GM06990 (cell line): ENCODE data around the gene SF3A1.

Experiments
- DNase-seq: peaks from one replicate; pipeline ENCODE4 v3.0.0-alpha.2; 2011; ENCODE audit not compliant: insufficient read length; ENCODE audit errors: extremely low read depth
- H3K27me3 ChIP-seq: replicated peaks from 2 replicates; pipeline ENCODE4 v1.6.0; 2011; ENCODE audit warnings: low read length; ENCODE audit not compliant: control insufficient read depth, insufficient read depth
- H3K36me3 ChIP-seq: 2 replicates; pipeline ENCODE4 v1.5.1; 2011; ENCODE audit warnings: low read length; ENCODE audit not compliant: control insufficient read depth, insufficient read depth
- H3K4me3 ChIP-seq: replicated peaks from 2 replicates; pipeline ENCODE4 v1.5.1; 2011; ENCODE audit warnings: low read depth, mild to moderate bottlenecking, control low read depth, low read length
- TF ChIP-seq, protein P1 (sequence below): IDR thresholded peaks from 2 replicates; pipeline ENCODE4 v1.5.1; 2011; ENCODE audit warnings: low read length, control low read depth, mild to moderate bottlenecking, inconsistent platforms; ENCODE audit not compliant: insufficient read depth, poor library complexity, severe bottlenecking

SF3A1 gene

DNA sequence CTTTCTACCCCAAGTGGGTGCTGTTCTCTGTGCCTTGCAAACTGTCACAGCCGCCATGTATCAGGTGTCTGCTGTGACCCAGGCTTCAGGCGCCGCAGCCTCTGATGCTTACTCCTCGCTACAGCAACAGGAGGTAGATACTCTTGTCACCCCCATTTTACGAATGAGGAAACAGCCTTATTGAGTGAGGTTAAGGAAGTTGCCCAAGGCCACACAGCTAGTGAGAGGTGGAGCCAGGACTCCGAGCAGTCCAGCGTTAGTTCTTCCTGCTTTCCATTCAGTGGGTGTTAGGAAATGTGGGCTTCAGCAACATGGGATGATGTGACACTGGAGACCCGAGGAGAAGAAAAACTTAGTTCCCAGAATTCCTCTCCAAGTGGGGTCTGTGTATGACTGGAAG is 16.2 kb upstream of the SF3A1 start:
- Histone ChIP-seq H3K27me3 (no peaks in the 10 kb centered on the region), H3K36me3 (no peaks in the 10 kb centered on the region; the same call in none of the 2 replicates), H3K4me3 (no peak overlapping the region)
- TF ChIP-seq, protein P1, sequence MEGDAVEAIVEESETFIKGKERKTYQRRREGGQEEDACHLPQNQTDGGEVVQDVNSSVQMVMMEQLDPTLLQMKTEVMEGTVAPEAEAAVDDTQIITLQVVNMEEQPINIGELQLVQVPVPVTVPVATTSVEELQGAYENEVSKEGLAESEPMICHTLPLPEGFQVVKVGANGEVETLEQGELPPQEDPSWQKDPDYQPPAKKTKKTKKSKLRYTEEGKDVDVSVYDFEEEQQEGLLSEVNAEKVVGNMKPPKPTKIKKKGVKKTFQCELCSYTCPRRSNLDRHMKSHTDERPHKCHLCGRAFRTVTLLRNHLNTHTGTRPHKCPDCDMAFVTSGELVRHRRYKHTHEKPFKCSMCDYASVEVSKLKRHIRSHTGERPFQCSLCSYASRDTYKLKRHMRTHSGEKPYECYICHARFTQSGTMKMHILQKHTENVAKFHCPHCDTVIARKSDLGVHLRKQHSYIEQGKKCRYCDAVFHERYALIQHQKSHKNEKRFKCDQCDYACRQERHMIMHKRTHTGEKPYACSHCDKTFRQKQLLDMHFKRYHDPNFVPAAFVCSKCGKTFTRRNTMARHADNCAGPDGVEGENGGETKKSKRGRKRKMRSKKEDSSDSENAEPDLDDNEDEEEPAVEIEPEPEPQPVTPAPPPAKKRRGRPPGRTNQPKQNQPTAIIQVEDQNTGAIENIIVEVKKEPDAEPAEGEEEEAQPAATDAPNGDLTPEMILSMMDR, result no peak
- DNase-seq, result no peak

DNA sequence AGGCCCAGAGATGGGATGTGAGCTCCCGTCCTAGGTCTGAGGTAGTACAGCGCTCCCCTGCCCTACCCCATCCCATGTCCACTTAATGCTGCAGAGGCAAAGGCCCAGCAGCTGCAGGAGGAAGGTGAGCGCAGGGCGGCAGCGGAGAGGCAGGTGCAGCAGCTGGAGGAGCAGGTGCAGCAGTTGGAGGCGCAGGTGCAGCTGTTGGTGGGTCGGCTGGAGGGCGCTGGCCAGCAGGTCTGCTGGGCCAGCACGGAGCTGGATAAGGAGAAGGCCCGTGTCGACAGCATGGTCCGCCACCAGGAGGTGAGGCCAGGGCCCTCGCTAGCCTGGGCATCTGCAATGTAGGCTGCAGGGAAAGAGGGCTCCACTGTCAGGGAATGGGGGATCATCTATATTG is 15.3 kb upstream of the SF3A1 start:
- TF ChIP-seq, protein P1, result no peak
- DNase-seq, result no peak
- H3K36me3 ChIP-seq, result no peaks in the 10 kb centered on the region; the same call in 1 of the 2 replicates
- no peak overlapping the region for H3K4me3 ChIP-seq
- no peaks in the 10 kb centered on the region for H3K27me3 ChIP-seq

DNA sequence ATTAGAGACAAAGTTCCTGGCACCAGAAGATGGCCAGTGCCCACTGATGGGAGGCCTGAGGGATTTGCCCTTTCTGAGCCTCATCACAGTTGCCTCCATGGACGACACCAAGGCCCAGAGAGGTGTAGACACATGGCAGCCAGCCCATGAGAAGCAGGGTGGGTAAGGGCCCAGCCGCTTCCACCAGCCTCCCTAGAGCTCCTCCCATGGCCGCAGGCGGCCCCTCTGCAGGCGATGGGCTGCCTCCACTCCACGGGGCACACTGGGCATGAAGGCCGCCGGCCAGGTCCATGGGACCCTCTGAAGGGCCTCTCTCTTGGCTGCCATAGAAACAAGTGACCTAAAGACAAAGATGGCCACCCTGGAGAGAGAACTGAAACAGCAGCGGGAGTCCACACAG is 14.6 kb upstream of the SF3A1 start:
- H3K27me3 ChIP-seq, result no peaks in the 10 kb centered on the region
- no peaks in the 10 kb centered on the region; the same call in 1 of the 2 replicates for H3K36me3 ChIP-seq
- TF ChIP-seq, protein P1, result no peak
- no peak for DNase-seq
- no peak overlapping the region for H3K4me3 ChIP-seq

DNA sequence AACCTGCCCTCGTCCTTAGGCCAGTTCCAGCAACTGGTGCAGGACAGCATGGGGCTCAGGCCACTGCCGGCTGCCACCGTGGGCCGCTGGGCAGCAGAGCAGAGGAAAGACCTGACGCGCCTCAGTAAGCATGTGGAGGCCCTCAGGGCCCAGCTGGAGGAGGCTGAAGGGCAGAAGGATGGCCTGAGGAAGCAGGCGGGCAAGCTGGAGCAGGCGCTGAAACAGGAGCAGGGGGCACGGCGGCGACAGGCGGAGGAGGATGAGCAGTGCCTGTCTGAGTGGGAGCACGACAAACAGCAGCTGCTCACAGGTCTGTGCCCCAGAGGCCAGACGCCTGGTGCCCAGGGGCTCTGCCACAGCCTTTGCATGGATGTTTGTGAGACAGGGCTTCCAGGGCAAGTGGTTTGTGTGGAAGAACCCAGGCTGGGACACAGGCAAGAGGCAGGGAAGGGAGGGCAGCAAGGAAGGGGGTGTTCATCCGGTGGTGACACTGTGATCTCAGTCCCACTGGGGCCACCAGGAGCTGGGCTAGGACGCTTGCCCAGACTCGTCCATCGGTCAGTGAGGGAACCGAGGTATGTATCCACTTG is 14.0 kb upstream of the SF3A1 start:
- H3K4me3 ChIP-seq, result no peak overlapping the region
- no peak for DNase-seq
- TF ChIP-seq, protein P1, result no peak
- H3K36me3 ChIP-seq, result no peaks in the 10 kb centered on the region; the same call in 1 of the 2 replicates
- no peaks in the 10 kb centered on the region for H3K27me3 ChIP-seq

DNA sequence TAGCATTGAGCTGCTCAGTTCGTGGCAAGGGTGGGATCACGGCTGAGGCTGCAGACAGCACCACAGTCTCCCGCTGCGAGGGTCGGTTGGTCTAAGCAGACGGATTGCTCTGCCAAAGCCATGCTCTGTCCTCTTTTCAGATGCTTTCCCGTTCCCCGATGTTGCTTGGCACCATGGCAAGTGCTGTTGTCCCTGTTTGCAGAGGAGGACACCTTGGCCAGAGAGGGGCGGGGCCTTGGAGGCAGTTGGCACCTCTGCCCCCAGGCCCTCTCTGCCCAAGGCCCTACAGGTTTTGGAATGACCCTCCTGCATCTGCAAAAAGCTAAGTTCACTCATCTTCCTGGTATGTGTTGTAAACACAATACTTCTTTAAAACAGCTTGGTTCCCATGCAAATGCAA is 11.7 kb upstream of the SF3A1 start:
- no peak for DNase-seq
- Histone ChIP-seq H3K4me3 (no peak overlapping the region), H3K27me3 (no peaks in the 10 kb centered on the region), H3K36me3 (no peaks in the 10 kb centered on the region; the same call in none of the 2 replicates)
- TF ChIP-seq, protein P1, result no peak

DNA sequence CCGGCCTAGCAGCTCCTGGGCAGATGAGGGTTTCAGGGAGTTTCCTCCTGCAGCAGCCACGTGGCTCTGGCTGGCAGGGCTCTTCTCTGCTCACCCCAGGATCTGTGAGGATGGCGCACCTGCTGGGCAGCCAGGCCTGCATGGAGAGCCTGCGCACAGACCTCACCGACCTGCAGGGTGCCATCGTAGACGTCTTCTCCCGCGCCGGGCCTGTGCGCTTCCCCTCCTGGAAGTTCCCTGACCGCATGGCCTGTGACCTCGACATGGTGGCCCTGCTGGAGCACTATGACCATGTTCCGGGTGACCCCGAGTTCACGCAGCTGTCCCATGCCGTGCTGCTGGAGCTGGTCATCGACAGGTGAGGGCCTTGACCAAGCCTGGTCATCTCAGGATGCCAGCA is 9.2 kb upstream of the SF3A1 start:
- Histone ChIP-seq H3K36me3 (no peaks in the 10 kb centered on the region; the same call in none of the 2 replicates), H3K27me3 (no peaks in the 10 kb centered on the region), H3K4me3 (no peak overlapping the region)
- no peak for DNase-seq
- TF ChIP-seq, protein P1, result no peak
